Peyer's patch (tissue), 4 donors: ENCODE results near the gene LMTK2. TPM values are rescaled to one million over a fixed set of nuclear protein-coding genes. Genes with fewer than 3 reads are reported as not detected.
"Not testable (repeated sequence)": the region's sequence is repeated elsewhere in the genome, so short reads cannot be mapped to it uniquely, and the experiment has no call there.

Source experiments
- DNase-seq, 3 donors: peaks; one replicate each; pipeline ENCODE4 v3.0.0-alpha.2; 2017 to 2019
- H3K27ac ChIP-seq, 4 donors: fragments of 200-600 bp; sonication (generic); one replicate each; pipeline ENCODE4 v1.5.1; 2016 to 2019
- H3K27me3 ChIP-seq, 2 donors: fragments of 200-600 bp; sonication (generic); one replicate each; pipeline ENCODE4 v1.5.1; 2019
- H3K36me3 ChIP-seq, 3 donors: fragments of 200-600 bp; sonication (generic); one replicate each; pipeline ENCODE4 v1.5.1; 2016 to 2019
- H3K4me1 ChIP-seq, 4 donors: fragments of 200-600 bp; sonication (generic); one replicate each; pipeline ENCODE4 v1.5.1; 2016 to 2019
- H3K4me3 ChIP-seq, 4 donors: fragments of 200-600 bp; sonication (generic); 1 replicate in 3 of 4; 2 replicates in 1 of 4; pipeline ENCODE4 v1.5.1; 2016 to 2019; ENCODE audit warnings: mild to moderate bottlenecking in 1 of 4
- H3K9me3 ChIP-seq, 4 donors: fragments of 200-600 bp; sonication (generic); one replicate each; pipeline ENCODE4 v1.5.1; 2016 to 2019; ENCODE audit warnings: mild to moderate bottlenecking in 1 of 4
- POLR2A ChIP-seq, 2 donors: fragments of 450-650 bp; IDR thresholded peaks; one replicate each; pipeline ENCODE4 v1.5.1; 2017; ENCODE audit warnings: antibody characterized with exemption in 2 of 2, mild to moderate bottlenecking in 2 of 2, moderate library complexity in 2 of 2
- total RNA-seq, 4 donors: library from RNA; depleted of rRNA; stranded (reverse); fragments of >200 nt; gene quantifications; one replicate each; pipeline ENCODE4 v1.1.0, GENCODE V29; 2016
- TF ChIP-seq, protein P1 (sequence below), 6 experiments: fragments of 450-650 bp in 4 of 6; fragments of 200-600 bp in 2 of 6; sonication (generic) in 1 of 6; IDR thresholded peaks; one replicate each; pipeline ENCODE4 v1.5.1; 2017 to 2019; ENCODE audit warnings: antibody characterized with exemption in 6 of 6, mild to moderate bottlenecking in 3 of 6, moderate library complexity in 1 of 6

Gene LMTK2
- total RNA-seq, 4 donors from 2014 or later: 23.1 to 54.0 (median 51.4) TPM

DNA sequence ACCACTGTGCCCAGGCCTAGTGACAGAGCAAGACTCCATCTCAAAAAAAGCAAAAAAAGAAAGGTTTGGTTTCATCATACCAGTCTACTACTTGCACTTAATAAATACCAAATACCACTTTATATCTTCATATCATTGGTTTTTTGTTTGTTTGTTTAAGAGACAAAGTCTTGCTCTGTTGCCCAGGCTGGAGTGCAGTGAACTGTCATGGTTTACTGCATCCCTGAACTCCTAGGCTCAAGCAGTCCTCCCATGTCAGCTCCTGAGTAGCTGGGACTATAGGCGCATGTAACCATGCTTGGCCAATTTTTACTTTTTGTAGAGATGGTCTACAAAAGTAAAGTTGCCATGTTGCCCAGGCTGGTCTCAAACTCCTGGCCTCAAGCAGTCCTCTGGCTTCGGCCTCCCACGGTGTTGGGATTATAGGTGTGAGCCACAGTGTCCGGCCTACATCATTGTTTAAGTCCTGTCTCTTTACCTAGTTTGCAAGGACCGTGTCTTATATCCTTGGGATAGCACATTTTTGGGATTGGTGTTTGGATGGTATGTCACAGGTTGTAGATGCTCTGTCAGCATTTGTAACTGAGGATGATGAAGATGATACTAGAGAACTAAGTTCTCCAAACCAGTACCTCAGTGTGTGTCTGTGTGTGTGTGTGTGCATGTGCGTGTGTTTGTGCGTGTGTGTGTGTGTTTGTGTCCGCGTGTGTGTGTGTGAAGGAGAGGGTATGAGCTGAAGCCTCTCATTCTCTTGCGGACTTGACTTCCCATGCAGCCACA, 9.3 kb downstream of the LMTK2 start:
- TF ChIP-seq POLR2A (IDR thresholded peaks at IDR 0.05): no peak
- TF ChIP-seq, protein P1, sequence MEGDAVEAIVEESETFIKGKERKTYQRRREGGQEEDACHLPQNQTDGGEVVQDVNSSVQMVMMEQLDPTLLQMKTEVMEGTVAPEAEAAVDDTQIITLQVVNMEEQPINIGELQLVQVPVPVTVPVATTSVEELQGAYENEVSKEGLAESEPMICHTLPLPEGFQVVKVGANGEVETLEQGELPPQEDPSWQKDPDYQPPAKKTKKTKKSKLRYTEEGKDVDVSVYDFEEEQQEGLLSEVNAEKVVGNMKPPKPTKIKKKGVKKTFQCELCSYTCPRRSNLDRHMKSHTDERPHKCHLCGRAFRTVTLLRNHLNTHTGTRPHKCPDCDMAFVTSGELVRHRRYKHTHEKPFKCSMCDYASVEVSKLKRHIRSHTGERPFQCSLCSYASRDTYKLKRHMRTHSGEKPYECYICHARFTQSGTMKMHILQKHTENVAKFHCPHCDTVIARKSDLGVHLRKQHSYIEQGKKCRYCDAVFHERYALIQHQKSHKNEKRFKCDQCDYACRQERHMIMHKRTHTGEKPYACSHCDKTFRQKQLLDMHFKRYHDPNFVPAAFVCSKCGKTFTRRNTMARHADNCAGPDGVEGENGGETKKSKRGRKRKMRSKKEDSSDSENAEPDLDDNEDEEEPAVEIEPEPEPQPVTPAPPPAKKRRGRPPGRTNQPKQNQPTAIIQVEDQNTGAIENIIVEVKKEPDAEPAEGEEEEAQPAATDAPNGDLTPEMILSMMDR (IDR thresholded peaks at IDR 0.05): no peak
- no peaks in the 10 kb centered on the region for H3K36me3 ChIP-seq
- no peaks in the 10 kb centered on the region for H3K27me3 ChIP-seq
- no peak for DNase-seq
- H3K4me1 ChIP-seq: peaks cover 0 to 7% (median 0%) of the 10 kb centered on the region in 4 donors
- no peaks in the 10 kb centered on the region for H3K9me3 ChIP-seq
- no peak overlapping the region for H3K4me3 ChIP-seq
- no peak overlapping the region for H3K27ac ChIP-seq

DNA sequence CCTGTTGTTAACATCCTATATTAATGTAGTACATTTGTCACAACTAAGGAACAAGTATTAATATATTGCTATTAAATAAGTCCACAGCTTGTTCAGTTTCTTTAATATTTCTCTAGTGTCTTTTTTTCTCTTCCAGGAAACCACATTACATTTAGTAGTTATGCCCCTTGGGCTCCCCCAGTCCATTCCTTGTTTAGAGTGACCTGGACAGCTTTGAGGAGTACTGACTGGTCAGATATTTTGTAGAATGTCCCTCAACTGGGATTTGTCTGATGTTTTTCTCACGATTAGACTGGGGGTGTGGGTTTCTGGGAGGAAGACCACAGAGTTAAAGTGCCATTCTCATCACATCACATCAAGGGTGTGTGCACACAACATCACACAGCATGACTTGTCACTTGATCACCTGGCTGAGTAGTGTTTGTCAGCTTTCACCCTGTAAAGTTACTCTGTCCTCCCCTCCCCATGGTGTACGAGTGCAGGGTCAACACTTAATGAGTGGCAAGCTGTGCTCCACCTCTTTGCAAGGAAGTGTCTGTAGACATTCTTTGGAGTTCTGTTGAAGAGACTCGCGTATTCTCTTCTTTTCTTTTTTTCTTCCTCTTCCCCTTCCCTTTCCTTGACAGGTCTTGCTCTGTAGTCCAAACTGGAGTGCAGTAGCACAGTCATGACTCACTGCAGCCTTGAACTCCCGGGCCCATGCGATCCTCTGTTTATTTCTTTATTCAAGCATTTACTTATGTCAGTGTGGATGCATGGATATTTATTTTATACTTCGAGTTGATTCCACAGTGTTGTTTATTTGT, 10.2 kb downstream of the LMTK2 start:
- Histone ChIP-seq H3K36me3 (no peaks in the 10 kb centered on the region), H3K27me3 (no peaks in the 10 kb centered on the region), H3K9me3 (no peaks in the 10 kb centered on the region), H3K4me1 (peaks cover 0 to 7% (median 0%) of the 10 kb centered on the region in 4 donors), H3K27ac (peak overlapping the region in 1 of 4 donors; percentile 54), H3K4me3 (no peak overlapping the region)
- no peak for TF ChIP-seq POLR2A (IDR thresholded peaks at IDR 0.05)
- TF ChIP-seq, protein P1 (IDR thresholded peaks at IDR 0.05): no peak
- DNase-seq: peak in 1 of 3 donors; percentile 57

DNA sequence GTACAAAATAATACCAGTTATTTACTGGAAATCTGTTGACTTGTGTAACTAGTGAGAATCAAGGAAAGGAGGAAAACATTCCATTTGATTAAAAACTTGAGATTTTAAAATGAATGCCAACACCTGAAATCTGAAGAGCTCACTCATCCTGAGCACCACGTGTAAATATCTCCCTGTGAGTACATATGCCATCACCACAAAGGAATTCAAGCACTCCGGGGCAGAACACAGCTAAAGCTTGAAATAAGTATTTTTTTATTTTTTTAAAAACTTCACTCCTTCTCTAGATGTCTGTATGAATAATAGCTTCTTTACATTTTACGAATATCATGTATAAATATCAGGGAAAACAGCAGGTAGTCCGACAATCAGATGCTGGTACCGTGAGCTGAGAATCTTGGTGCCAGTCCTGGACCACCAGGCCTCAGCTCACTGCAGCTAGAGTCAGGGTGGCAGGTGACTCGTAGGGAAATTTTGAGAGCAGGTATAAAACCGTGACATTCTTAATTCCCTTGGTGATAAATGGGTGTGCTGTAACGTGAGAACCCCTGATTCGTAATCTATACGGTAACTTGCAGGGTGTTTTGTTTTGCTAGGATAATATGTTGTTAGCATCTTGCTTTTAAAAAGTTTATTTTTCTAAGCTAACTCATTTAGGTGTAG, 12.7 kb downstream of the LMTK2 start:
- no peaks in the 10 kb centered on the region for H3K9me3 ChIP-seq
- H3K4me1 ChIP-seq: peaks cover 0 to 7% (median 0%) of the 10 kb centered on the region in 4 donors
- TF ChIP-seq POLR2A (IDR thresholded peaks at IDR 0.05): no peak
- TF ChIP-seq, protein P1 (IDR thresholded peaks at IDR 0.05): no peak
- no peak overlapping the region for H3K27ac ChIP-seq
- no peaks in the 10 kb centered on the region for H3K27me3 ChIP-seq
- no peaks in the 10 kb centered on the region for H3K36me3 ChIP-seq
- H3K4me3 ChIP-seq: no peak overlapping the region
- DNase-seq: no peak

DNA sequence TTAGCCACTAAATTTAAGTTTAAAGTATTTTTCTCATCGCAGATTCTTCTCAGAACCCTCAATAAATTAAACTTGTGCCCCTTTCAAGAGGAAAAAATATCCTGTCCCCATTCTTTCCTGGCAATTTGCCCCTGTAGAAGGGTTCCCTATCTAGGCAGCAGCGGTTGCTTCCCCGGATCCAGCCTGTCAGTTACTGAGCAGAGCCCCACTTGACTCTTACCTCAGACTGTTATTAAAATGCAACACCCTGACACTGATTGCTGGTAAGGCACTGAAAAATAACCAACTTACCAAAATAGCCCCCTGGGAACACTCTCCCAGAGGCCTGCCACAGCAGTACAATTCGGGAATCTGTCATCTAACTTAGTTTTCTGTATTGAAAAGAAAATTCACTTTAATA, 13.9 kb downstream of the LMTK2 start:
- H3K27ac ChIP-seq: no peak overlapping the region

DNA sequence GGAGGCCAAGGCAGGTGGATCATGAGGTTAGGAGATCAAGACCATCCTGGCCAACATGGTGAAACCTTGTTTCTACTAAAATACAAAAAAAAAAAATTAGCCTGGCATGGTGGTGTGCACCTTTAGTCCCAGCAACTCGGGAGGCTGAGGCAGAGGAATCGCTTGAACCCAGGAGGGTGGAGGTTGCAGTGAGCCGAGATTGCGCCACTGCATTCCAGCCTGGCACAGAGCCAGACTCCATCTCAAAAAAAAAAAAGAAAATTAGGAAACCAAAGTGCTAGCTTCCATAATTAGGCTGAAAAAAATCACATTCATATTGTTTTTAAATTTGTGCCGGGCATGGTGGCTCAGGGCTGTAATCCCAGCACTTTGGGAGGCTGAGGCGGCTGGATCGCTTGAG, 14.7 kb downstream of the LMTK2 start:
- not testable (repeated sequence) for H3K27me3 ChIP-seq, H3K36me3 ChIP-seq, H3K27ac ChIP-seq, DNase-seq, H3K9me3 ChIP-seq, H3K4me3 ChIP-seq, H3K4me1 ChIP-seq

More for the DNA sequence above, 13.9 kb downstream of the LMTK2 start:
- H3K27me3 ChIP-seq: no peaks in the 10 kb centered on the region
- H3K36me3 ChIP-seq: no peaks in the 10 kb centered on the region
- TF ChIP-seq POLR2A (IDR thresholded peaks at IDR 0.05): no peak
- TF ChIP-seq, protein P1 (IDR thresholded peaks at IDR 0.05): no peak
- no peaks in the 10 kb centered on the region for H3K9me3 ChIP-seq
- DNase-seq: no peak
- H3K4me1 ChIP-seq: peaks cover 0 to 7% (median 0%) of the 10 kb centered on the region in 4 donors
- no peak overlapping the region for H3K4me3 ChIP-seq

DNA sequence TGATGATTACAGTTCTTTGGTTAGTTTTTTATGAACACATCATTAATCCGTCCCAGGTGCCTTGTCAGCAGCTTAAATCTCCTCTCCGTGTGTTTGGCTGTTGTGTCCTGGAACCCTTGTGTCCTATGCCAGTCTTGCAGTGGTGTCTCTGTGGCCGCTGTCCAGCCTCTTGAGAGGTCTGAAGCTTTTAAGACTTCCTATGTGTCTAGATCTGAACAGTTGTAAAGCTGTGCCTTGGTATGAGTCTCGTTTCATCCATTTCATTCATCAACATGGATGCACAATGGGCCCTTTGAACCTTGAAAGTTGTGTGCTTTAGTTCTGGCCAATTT, 16.7 kb downstream of the LMTK2 start:
- Histone ChIP-seq H3K27me3 (no peaks in the 10 kb centered on the region), H3K36me3 (no peaks in the 10 kb centered on the region), H3K9me3 (no peaks in the 10 kb centered on the region), H3K27ac (no peak overlapping the region), H3K4me3 (no peak overlapping the region), H3K4me1 (no peaks in the 10 kb centered on the region)
- DNase-seq: no peak
- no peak for TF ChIP-seq POLR2A (IDR thresholded peaks at IDR 0.05)
- TF ChIP-seq, protein P1 (IDR thresholded peaks at IDR 0.05): no peak
